ENCODE measurements around the gene HYLS1.
A peak's percentile ranks its signal among the peaks of the same experiment; 100 is the strongest.

Gene HYLS1

GRCh38 chr11:125941619-125942611 lies 54.4 kb downstream of the HYLS1 start:
- no peak overlapping the region for H3K4me3 ChIP-seq (ENCODE audit: low read depth, low read length)
- peak; percentile 85 for TF ChIP-seq CTCF (conservative IDR thresholded peaks at IDR 0.05; ENCODE audit: low read depth, low read length)
- peak; percentile 58 for DNase-seq (ENCODE audit: low read depth)

- no peak overlapping the region for H3K4me3 ChIP-seq (ENCODE audit: low read depth, low read length)
- TF ChIP-seq CTCF (conservative IDR thresholded peaks at IDR 0.05; ENCODE audit: low read depth, low read length), result no peak
- DNase-seq (ENCODE audit: low read depth), result no peak
These were observed 55.4 kb downstream of the HYLS1 start for GRCh38 chr11:125942771-125943428.

GRCh38 chr11:125943661-125944349 lies 56.3 kb downstream of the HYLS1 start:
- no peak overlapping the region for H3K4me3 ChIP-seq (ENCODE audit: low read depth, low read length)
- DNase-seq (ENCODE audit: low read depth), result no peak
- no peak for TF ChIP-seq CTCF (conservative IDR thresholded peaks at IDR 0.05; ENCODE audit: low read depth, low read length)

GRCh38 chr11:125944350-125945010 lies 57.0 kb downstream of the HYLS1 start:
- TF ChIP-seq CTCF (conservative IDR thresholded peaks at IDR 0.05; ENCODE audit: low read depth, low read length), result no peak
- H3K4me3 ChIP-seq (ENCODE audit: low read depth, low read length), result no peak overlapping the region
- DNase-seq (ENCODE audit: low read depth), result no peak

- TF ChIP-seq CTCF (conservative IDR thresholded peaks at IDR 0.05; ENCODE audit: low read depth, low read length), result no peak
- DNase-seq (ENCODE audit: low read depth), result no peak
- H3K4me3 ChIP-seq (ENCODE audit: low read depth, low read length), result no peak overlapping the region
These were observed 57.7 kb downstream of the HYLS1 start for GRCh38 chr11:125945011-125945796.

Measured in choroid plexus epithelial cell (primary cell).